Measurements from ENCODE around the gene GIN1.

- TF ChIP-seq CTCF (IDR thresholded peaks at IDR 0.05) (no peak), POLR2A (IDR thresholded peaks at IDR 0.05) (no peak)
These were observed 7.4 kb upstream of the GIN1 start for GRCh38 chr5:103127292-103127817.

All from testis (tissue), 2 donors.